Loucy (cell line): ENCODE data around the gene NME4.

Experiments
- CTCF ChIP-seq: fragments of 200-600 bp; sonication (generic); conservative IDR thresholded peaks from 2 replicates; pipeline ENCODE4 v1.5.1; 2014; ENCODE audit warnings: mild to moderate bottlenecking, antibody characterized with exemption, low read length
- EZH2phosphoT487 ChIP-seq: fragments of 200-600 bp; IDR thresholded peaks from 2 replicates; pipeline ENCODE4 v1.6.1; 2018; ENCODE audit warnings: antibody characterized with exemption, mild to moderate bottlenecking, moderate library complexity, borderline replicate concordance

- TF ChIP-seq CTCF (no peak), EZH2phosphoT487 (no peak)
Measured at GRCh38 chr16:381012-381788, 15.8 kb upstream of the NME4 start.
